ENCODE data around the gene CAMSAP3. TPM values are rescaled to one million over a fixed set of nuclear protein-coding genes. Genes with fewer than 3 reads are reported as not detected.

Gene CAMSAP3
- total and polyA plus RNA-seq, 10 of the 15 experiments (the other 5 are each of a cell fraction or from before 2014, with no cell fraction given) = 0.03 to 6.3 (median 0.72) TPM

DNA sequence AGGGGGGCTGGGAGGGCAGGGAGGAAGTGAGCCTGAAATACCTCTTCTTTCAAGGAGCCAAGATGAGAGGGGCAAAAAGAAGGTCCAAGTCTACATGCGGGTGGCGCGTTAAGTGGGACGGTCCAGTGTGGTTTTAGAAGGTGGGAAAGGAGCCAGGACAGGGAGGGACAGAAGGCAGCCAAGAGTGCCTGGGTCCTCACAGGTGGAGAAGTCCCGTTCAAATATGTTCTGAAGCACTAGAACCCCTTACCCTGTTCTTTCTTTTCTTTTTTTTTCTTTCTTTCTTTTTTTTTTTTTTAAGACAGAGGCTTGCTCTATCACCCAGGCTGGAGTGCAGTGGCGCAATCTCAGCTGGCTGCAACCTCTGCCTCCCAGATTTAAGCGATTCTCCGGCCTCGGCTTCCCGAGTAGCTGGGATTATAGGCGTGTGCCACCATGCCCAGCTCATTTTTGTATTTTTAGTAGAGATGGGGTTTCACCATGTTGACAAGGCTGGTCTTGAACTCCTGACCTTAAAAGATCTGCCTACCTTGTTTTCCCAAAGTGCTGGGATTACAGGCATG is 7.4 kb downstream of the CAMSAP3 start:
- H3K4me1 ChIP-seq (ENCODE audit: control insufficient read depth, insufficient read depth, low read length) = no peaks in the 10 kb centered on the region
- H4K20me1 ChIP-seq (ENCODE audit: control insufficient read depth, insufficient read depth) = no peaks in the 10 kb centered on the region
- H3K36me3 ChIP-seq (ENCODE audit: control insufficient read depth in 2 of 2, insufficient read depth in 2 of 2, low read length in 1 of 2) = no peaks in the 10 kb centered on the region
- no peak for TF ChIP-seq ETV6 (conservative IDR thresholded peaks at IDR 0.05 in 1 of 2, IDR thresholded peaks at IDR 0.05 in 1 of 2; ENCODE audit: borderline replicate concordance in 1 of 2, low read depth in 1 of 2)
- CTCF ChIA-PET = no interaction called here
- 62% methylated on average over 11 of the region's 11 CpGs for WGBS (ENCODE audit: insufficient coverage, insufficient replicate concordance, low lambda C conversion rate, missing lambda C conversion rate)
- RAD21 ChIA-PET (ENCODE audit: unreplicated experiment) = no interaction called here
- no peaks in the 10 kb centered on the region for H3K79me2 ChIP-seq (ENCODE audit: control insufficient read depth, insufficient read depth, low read length)
- no peak overlapping the region for H3K27ac ChIP-seq (ENCODE audit: control insufficient read depth, insufficient read depth)
- no peak overlapping the region for H3K4me3 ChIP-seq
- no peak overlapping the region for H3K4me2 ChIP-seq (ENCODE audit: control insufficient read depth, insufficient read depth)
- in situ Hi-C loops (cut with MboI) (no loop called here), intact Hi-C loops (cut with micrococcal nuclease; ENCODE audit: unreplicated experiment) (no loop called here)
- POLR2A ChIA-PET = interaction anchor here (0.6 kb wide), 1 partner anchor 19 kb away, joined by 3 read pairs; no protein-coding TSS in a partner anchor
- no TSS peak for BruUV-seq (replicated peaks)
- H3K9me3 ChIP-seq (replicated peaks; ENCODE audit: control insufficient read depth, insufficient read depth, low read length) = no peaks in the 10 kb centered on the region
- ATAC-seq (no peak), FAIRE-seq (no peak), DNase-seq (ENCODE audit: low read depth, low spot score) (no peak)
- no peaks in the 10 kb centered on the region for H3K27me3 ChIP-seq (replicated peaks in 1 of 2; ENCODE audit: control insufficient read depth in 2 of 2, insufficient read depth in 2 of 2, low read length in 1 of 2)
- no peak overlapping the region for H3K9ac ChIP-seq (ENCODE audit: control insufficient read depth, insufficient read depth, low read length)
- SMC1A ChIA-PET (ENCODE audit: uncharacterized antibody, unreplicated experiment) = interaction anchor here (1.3 kb wide), 1 partner anchor 13 kb away, joined by 3 read pairs; no protein-coding TSS in a partner anchor
- no peak overlapping the region for H2AFZ ChIP-seq (ENCODE audit: control insufficient read depth, low read depth, low read length)

DNA sequence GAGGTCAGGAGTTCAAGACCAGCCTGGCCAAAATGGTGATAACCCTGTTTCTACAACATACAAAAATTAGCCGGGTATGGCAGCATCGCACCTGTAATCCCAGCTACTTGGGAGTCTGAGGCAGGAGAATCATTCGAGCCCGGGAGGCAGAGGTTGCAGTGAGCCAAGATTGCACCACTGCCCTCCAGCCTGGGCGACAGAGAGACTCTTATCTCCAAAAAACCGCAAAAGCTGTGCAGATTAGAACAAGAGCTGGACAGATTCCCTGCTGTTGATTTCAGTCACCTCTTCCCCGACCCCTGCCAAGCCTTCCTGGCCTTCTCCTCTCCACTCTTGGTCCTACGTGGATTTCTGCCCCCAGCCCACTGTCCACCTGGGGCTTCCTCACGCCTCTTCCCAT is 8.3 kb downstream of the CAMSAP3 start:
- Histone ChIP-seq H3K79me2 (ENCODE audit: control insufficient read depth, insufficient read depth, low read length) (no peaks in the 10 kb centered on the region), H2AFZ (ENCODE audit: control insufficient read depth, low read depth, low read length) (no peak overlapping the region), H3K27ac (ENCODE audit: control insufficient read depth, insufficient read depth) (no peak overlapping the region), H4K20me1 (ENCODE audit: control insufficient read depth, insufficient read depth) (no peaks in the 10 kb centered on the region), H3K4me2 (ENCODE audit: control insufficient read depth, insufficient read depth) (no peak overlapping the region), H3K36me3 (ENCODE audit: control insufficient read depth in 2 of 2, insufficient read depth in 2 of 2, low read length in 1 of 2) (no peaks in the 10 kb centered on the region), H3K9me3 (replicated peaks; ENCODE audit: control insufficient read depth, insufficient read depth, low read length) (no peaks in the 10 kb centered on the region), H3K4me1 (ENCODE audit: control insufficient read depth, insufficient read depth, low read length) (no peaks in the 10 kb centered on the region), H3K9ac (ENCODE audit: control insufficient read depth, insufficient read depth, low read length) (no peak overlapping the region), H3K4me3 (no peak overlapping the region), H3K27me3 (replicated peaks in 1 of 2; ENCODE audit: control insufficient read depth in 2 of 2, insufficient read depth in 2 of 2, low read length in 1 of 2) (no peaks in the 10 kb centered on the region)
- WGBS (ENCODE audit: insufficient coverage, insufficient replicate concordance, low lambda C conversion rate, missing lambda C conversion rate) = 60% methylated on average over 9 of the region's 9 CpGs
- no peak for FAIRE-seq
- POLR2A ChIA-PET = no interaction called here
- no peak for ATAC-seq
- no peak for TF ChIP-seq TBL1XR1 (IDR thresholded peaks at IDR 0.05; ENCODE audit: low read depth, low read length)
- TF ChIP-seq, protein P1, sequence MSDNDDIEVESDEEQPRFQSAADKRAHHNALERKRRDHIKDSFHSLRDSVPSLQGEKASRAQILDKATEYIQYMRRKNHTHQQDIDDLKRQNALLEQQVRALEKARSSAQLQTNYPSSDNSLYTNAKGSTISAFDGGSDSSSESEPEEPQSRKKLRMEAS (IDR thresholded peaks at IDR 0.05; ENCODE audit: low read depth, low read length) = no peak
- no peak for TF ChIP-seq HCFC1 (IDR thresholded peaks at IDR 0.05; ENCODE audit: low read length)
- SMC1A ChIA-PET (ENCODE audit: uncharacterized antibody, unreplicated experiment) = interaction anchor here (0.8 to 1.3 kb wide), 2 partner anchors 14 to 36 kb away, joined by 3 read pairs; no protein-coding TSS in a partner anchor
- in situ Hi-C loops (cut with MboI) (no loop called here), intact Hi-C loops (cut with micrococcal nuclease; ENCODE audit: unreplicated experiment) (no loop called here)
- no TSS peak for BruUV-seq (replicated peaks)
- CTCF ChIA-PET = no interaction called here
- DNase-seq (ENCODE audit: low read depth, low spot score) = no peak
- RAD21 ChIA-PET (ENCODE audit: unreplicated experiment) = no interaction called here
